Activated gamma-delta T cell treated with anti-CD3 and anti-CD28 coated beads, Interleukin-2, amount 50 U/mL, for 16 hours (primary cell): ENCODE results near the gene CCDC39.
"Not testable (repeated sequence)": the region's sequence is repeated elsewhere in the genome, so short reads cannot be mapped to it uniquely, and the experiment has no call there.

Source experiments
- DNase-seq: peaks from one replicate; pipeline ENCODE4 v3.0.0-alpha.2; 2020; ENCODE audit warnings: low read depth

The CCDC39 gene

GRCh38 chr3:180619723-180620122 is 59.6 kb downstream of the CCDC39 start:
- DNase-seq = no peak

GRCh38 chr3:180618563-180618962 is 60.7 kb downstream of the CCDC39 start:
- DNase-seq = not testable (repeated sequence)

GRCh38 chr3:180617049-180617448 is 62.2 kb downstream of the CCDC39 start:
- DNase-seq = no peak

- no peak for DNase-seq
These were observed 63.3 kb downstream of the CCDC39 start for GRCh38 chr3:180615954-180616353.

- no peak for DNase-seq
These were observed 66.9 kb downstream of the CCDC39 start for GRCh38 chr3:180612364-180612763.

- DNase-seq = no peak
These were observed 68.3 kb downstream of the CCDC39 start for GRCh38 chr3:180611006-180611405.

GRCh38 chr3:180601688-180602666 is 77.3 kb downstream of the CCDC39 start, which contains the start of gene TTC14:
TSS of gene TTC14 (plus strand) at chr3:180602163. CDS start at chr3:180602262, 99 bp downstream.
- DNase-seq = peak; percentile 86

GRCh38 chr3:180600473-180600872 is 78.8 kb downstream of the CCDC39 start:
- no peak for DNase-seq

- no peak for DNase-seq
These were observed 83.7 kb downstream of the CCDC39 start for GRCh38 chr3:180595559-180595935.

- DNase-seq = no peak
These were observed 84.4 kb downstream of the CCDC39 start for GRCh38 chr3:180594631-180595558.

- not testable (repeated sequence) for DNase-seq
These were observed 85.7 kb downstream of the CCDC39 start for GRCh38 chr3:180593631-180594030.

GRCh38 chr3:180590396-180590795 is 88.9 kb downstream of the CCDC39 start:
- no peak for DNase-seq

- no peak for DNase-seq
These were observed 98.4 kb downstream of the CCDC39 start for GRCh38 chr3:180580934-180581333.

- DNase-seq = no peak
These were observed 103.7 kb downstream of the CCDC39 start for GRCh38 chr3:180575571-180575970.

GRCh38 chr3:180571831-180572598 is 107.3 kb downstream of the CCDC39 start:
- no peak for DNase-seq

- DNase-seq = no peak
These were observed 109.1 kb downstream of the CCDC39 start for GRCh38 chr3:180570238-180570637.

GRCh38 chr3:180564676-180565075 is 114.6 kb downstream of the CCDC39 start:
- no peak for DNase-seq
